Effector memory CD8-positive, alpha-beta T cell (primary cell): ENCODE measurements around the gene VAC14.

Source experiments
- ATAC-seq: fragments of 150-1000 bp; cut with Tn5 transposase; replicated peaks from 2 replicates; pipeline ENCODE4 v1.10.0; 2021; ENCODE audit warnings: mild to moderate bottlenecking, moderate library complexity
- DNase-seq, 3 experiments: peaks; one replicate each; pipeline ENCODE4 v3.0.0; 2021
- H3K27ac Mint-ChIP-seq, 2 donors: one replicate each; pipeline ENCODE4 v1.8.0; 2022; ENCODE audit warnings: mild to moderate bottlenecking in 2 of 2, mixed read lengths in 2 of 2, moderate library complexity in 2 of 2
- H3K27me3 Mint-ChIP-seq, 2 donors: one replicate each; pipeline ENCODE4 v1.8.0; 2022; ENCODE audit warnings: mixed read lengths in 2 of 2
- H3K36me3 Mint-ChIP-seq: one replicate; pipeline ENCODE4 v1.8.0; 2022; ENCODE audit warnings: mild to moderate bottlenecking, moderate library complexity, mixed read lengths; ENCODE audit not compliant: insufficient read depth
- H3K4me1 Mint-ChIP-seq, 2 donors: one replicate each; pipeline ENCODE4 v1.8.0; 2022; ENCODE audit warnings: low read depth in 2 of 2, mixed read lengths in 2 of 2
- H3K4me3 Mint-ChIP-seq, 2 donors: one replicate each; pipeline ENCODE4 v1.8.0; 2022; ENCODE audit warnings: mild to moderate bottlenecking in 2 of 2, mixed read lengths in 2 of 2, moderate library complexity in 2 of 2
- H3K9me3 Mint-ChIP-seq, 2 donors: one replicate each; pipeline ENCODE4 v1.8.0; 2022; ENCODE audit warnings: mixed read lengths in 2 of 2

VAC14 gene

DNA sequence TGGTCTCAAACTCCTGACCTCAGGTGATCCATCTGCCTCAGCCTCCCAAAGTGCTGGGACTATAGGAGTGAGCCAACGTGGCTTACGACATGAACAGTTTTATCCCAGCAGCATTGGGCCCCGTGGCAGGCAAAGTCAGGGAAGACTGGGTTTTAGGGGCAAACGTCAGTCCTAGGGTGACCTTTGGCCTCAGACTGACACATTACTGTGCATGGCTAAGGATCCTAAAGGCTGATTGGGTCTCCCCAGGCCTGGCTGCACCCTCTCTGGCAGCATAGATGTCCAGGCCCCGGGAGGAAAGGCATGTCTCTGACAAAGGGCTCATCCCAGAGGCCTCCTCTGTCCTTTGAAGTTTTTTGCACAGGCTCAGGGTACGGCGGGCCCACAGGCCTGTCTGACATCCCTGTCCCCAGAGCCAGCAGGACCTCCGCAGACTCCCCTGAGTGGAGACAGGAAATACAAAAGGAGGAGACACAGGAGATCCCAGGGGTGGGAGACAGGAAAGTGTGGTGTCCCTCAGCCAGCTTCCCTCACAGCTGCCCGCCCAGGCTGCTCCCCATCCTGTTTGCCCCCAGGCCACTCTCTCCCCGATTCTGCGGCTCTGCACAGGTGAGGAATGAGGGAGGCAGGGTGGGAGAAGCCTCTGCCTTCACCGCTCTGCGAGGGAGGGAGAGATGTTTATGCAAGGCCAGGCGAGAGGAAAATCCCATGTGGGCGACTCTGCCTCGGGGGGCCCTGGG lies 60.6 kb downstream of the VAC14 start:
- Mint-ChIP-seq H3K27me3 (no peaks in the 10 kb centered on the region), H3K4me3 (no peak overlapping the region), H3K4me1 (peaks cover 19 to 30% of the 10 kb centered on the region in 2 donors), H3K36me3 (peaks cover 18% of the 10 kb centered on the region), H3K9me3 (no peaks in the 10 kb centered on the region), H3K27ac (peak overlapping the region; percentile 49 to 75)
- DNase-seq (no peak), ATAC-seq (no peak)

GRCh38 chr16:70739389-70739788 lies 61.6 kb downstream of the VAC14 start:
- DNase-seq (no peak), ATAC-seq (no peak)
- H3K27me3 Mint-ChIP-seq, result no peaks in the 10 kb centered on the region
- H3K27ac Mint-ChIP-seq, result peak overlapping the region; percentile 96 to 98
- peaks cover 19 to 30% of the 10 kb centered on the region in 2 donors for H3K4me1 Mint-ChIP-seq
- no peak overlapping the region for H3K4me3 Mint-ChIP-seq
- H3K9me3 Mint-ChIP-seq, result no peaks in the 10 kb centered on the region
- peaks cover 14% of the 10 kb centered on the region for H3K36me3 Mint-ChIP-seq

DNA sequence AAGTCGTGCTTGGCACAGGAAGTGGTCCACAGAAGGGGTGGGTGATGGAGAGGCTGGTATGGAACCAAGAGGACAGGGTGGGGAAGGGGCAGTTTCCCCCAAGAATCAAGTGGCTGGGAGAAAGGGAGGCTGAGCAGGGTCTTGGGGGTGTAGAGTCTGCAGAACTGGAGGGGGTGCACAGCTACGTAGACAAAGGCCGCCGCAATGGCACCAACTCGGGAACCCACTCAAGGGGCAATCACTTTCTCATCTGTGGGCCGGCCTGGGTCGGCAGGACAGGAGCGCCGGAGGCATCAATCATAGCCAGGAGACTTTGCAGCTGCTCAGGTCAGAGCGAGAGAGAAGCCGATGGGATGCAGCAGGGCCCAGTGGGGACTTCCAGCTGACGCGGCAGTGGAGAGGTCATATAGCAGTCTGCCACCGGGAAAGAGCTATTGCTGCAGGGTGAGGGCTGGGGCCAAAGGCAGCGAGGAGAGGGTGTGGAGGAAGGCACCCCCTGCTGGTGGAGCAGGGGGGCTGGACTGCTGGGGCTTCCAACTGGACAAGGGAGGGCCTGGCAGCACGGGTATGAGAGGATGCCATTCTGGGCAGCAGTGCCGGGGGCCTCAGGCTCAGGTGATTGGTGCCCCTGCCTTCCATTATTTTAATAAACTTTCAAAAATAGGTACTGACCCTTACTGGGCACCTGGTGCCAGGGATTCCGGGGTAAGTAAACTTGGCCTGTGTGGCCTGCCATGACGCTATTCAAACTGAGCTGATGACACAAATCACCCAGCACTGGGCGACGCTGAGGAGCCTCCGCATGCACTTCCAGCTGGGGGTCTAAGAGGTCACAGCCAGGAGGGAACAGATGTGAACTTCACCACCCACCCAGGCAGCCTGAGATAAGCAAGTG lies 62.6 kb downstream of the VAC14 start:
- Mint-ChIP-seq H3K9me3 (no peaks in the 10 kb centered on the region), H3K36me3 (peaks cover 11% of the 10 kb centered on the region), H3K27ac (peak overlapping the region; percentile 96 to 98), H3K4me3 (peak overlapping the region; percentile 73 to 80), H3K27me3 (no peaks in the 10 kb centered on the region), H3K4me1 (peaks cover 19 to 30% of the 10 kb centered on the region in 2 donors)
- DNase-seq (no peak), ATAC-seq (no peak)

GRCh38 chr16:70737377-70738082 lies 63.4 kb downstream of the VAC14 start:
- H3K4me1 Mint-ChIP-seq, result peaks cover 19 to 30% of the 10 kb centered on the region in 2 donors
- peak; percentile 47 to 62 (median 55) for DNase-seq
- ATAC-seq, result peak; percentile 90
- peak overlapping the region; percentile 73 to 80 for H3K4me3 Mint-ChIP-seq
- peak overlapping the region; percentile 96 to 98 for H3K27ac Mint-ChIP-seq
- H3K27me3 Mint-ChIP-seq, result no peaks in the 10 kb centered on the region
- peaks cover 11% of the 10 kb centered on the region for H3K36me3 Mint-ChIP-seq
- H3K9me3 Mint-ChIP-seq, result no peaks in the 10 kb centered on the region

- ATAC-seq (peak; percentile 18), DNase-seq (peak in 1 of 3 experiments; percentile 4)
- peaks cover 14% of the 10 kb centered on the region for H3K36me3 Mint-ChIP-seq
- no peaks in the 10 kb centered on the region for H3K27me3 Mint-ChIP-seq
- H3K9me3 Mint-ChIP-seq, result no peaks in the 10 kb centered on the region
- peaks cover 19 to 29% of the 10 kb centered on the region in 2 donors for H3K4me1 Mint-ChIP-seq
- H3K4me3 Mint-ChIP-seq, result peak overlapping the region; percentile 73 to 80
- peak overlapping the region; percentile 96 to 98 for H3K27ac Mint-ChIP-seq
Measured at GRCh38 chr16:70736465-70737376, 64.2 kb downstream of the VAC14 start.

DNA sequence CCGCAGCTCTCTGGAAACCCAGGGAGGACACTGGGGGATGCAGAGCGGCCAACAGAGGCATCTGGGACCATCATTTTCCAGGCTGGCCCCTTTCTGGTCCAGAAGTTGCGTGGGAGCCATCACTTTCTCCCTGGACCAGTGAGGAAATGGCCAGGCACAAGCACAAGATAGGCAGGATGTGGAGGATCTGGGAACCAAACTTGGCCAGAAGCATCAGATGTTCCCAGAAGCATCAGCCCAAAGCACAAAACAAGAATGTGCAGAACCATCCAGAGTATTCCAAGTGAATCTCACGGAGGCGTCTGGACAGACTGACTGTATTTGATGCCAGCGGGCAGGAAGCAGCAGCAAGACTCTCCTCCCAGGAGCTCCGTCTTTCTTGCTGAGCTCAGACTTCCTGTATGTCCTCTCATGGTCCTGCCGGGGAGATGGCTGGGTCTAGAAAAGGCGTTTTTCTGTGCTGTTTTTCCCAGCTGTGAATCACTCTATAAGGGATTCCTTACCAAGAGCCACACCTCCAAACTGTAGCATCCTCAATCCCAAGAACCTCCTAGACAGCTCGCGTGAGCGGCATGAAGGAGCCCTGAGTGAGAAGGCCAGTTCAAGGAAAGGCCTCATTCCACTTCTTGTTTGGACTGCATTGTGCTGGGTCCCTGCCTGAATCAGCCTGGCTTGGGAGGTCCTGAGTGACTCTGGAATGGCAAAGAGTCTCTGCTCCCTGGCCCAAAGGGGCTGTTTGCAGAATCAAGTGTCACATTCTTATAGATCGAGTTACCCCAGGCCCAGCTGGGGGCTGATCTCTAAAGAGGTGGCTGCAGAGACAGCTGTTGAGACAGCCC lies 65.6 kb downstream of the VAC14 start:
- peaks cover 13% of the 10 kb centered on the region for H3K36me3 Mint-ChIP-seq
- H3K27ac Mint-ChIP-seq, result peak overlapping the region in 1 of 2 donors; percentile 21
- peaks cover 19 to 27% of the 10 kb centered on the region in 2 donors for H3K4me1 Mint-ChIP-seq
- no peak overlapping the region for H3K4me3 Mint-ChIP-seq
- DNase-seq (no peak), ATAC-seq (no peak)
- H3K9me3 Mint-ChIP-seq, result no peaks in the 10 kb centered on the region
- H3K27me3 Mint-ChIP-seq, result no peaks in the 10 kb centered on the region

DNA sequence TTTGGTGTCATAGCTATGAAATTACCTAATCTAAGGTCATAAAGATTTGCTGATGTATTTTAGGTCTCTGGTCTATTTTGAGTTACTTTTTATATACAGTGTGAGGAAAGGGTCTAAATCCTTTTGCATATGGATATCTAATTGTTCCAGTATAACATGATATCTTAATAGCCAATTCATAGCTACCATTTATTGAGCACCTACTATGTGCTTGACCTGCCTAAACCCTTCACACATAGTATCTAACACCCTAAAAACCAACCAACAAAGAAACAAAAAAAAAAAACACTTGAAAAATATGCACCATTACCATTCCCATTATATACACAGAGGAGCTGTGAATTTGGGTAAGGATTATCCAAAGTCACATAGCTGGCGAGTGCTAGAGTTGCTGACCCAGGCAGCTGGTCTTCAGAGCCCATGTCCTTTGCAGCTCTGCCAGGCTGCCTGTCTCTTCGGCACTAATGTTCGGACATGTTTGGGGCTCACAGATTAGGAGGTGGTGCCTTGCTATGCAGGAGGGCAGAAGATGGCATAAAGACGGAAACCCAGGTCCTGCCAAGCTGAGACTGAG lies 66.3 kb downstream of the VAC14 start:
- H3K9me3 Mint-ChIP-seq, result no peaks in the 10 kb centered on the region
- DNase-seq (no peak), ATAC-seq (no peak)
- H3K27ac Mint-ChIP-seq, result peak overlapping the region in 1 of 2 donors; percentile 21
- no peaks in the 10 kb centered on the region for H3K27me3 Mint-ChIP-seq
- H3K4me3 Mint-ChIP-seq, result no peak overlapping the region
- H3K4me1 Mint-ChIP-seq, result peaks cover 22 to 27% of the 10 kb centered on the region in 2 donors
- peaks cover 17% of the 10 kb centered on the region for H3K36me3 Mint-ChIP-seq

- no peaks in the 10 kb centered on the region for H3K9me3 Mint-ChIP-seq
- no peak overlapping the region for H3K4me3 Mint-ChIP-seq
- H3K27ac Mint-ChIP-seq, result peak overlapping the region in 1 of 2 donors; percentile 39
- H3K4me1 Mint-ChIP-seq, result peaks cover under 1 to 3% of the 10 kb centered on the region in 2 donors
- peaks cover 15% of the 10 kb centered on the region for H3K36me3 Mint-ChIP-seq
- no peaks in the 10 kb centered on the region for H3K27me3 Mint-ChIP-seq
- ATAC-seq (no peak), DNase-seq (no peak)
Measured at GRCh38 chr16:70730944-70731343, 70.0 kb downstream of the VAC14 start.

- Mint-ChIP-seq H3K4me1 (peaks cover 0 to 3% of the 10 kb centered on the region in 2 donors), H3K36me3 (peaks cover 15% of the 10 kb centered on the region), H3K27ac (no peak overlapping the region), H3K4me3 (no peak overlapping the region), H3K27me3 (no peaks in the 10 kb centered on the region), H3K9me3 (no peaks in the 10 kb centered on the region)
- no peak for DNase-seq
- no peak for ATAC-seq
Measured at GRCh38 chr16:70730031-70730430, 70.9 kb downstream of the VAC14 start.

- no peak overlapping the region for H3K27ac Mint-ChIP-seq
- DNase-seq, result no peak
- peaks cover 0 to 3% of the 10 kb centered on the region in 2 donors for H3K4me1 Mint-ChIP-seq
- peaks cover 15% of the 10 kb centered on the region for H3K36me3 Mint-ChIP-seq
- ATAC-seq, result no peak
- no peaks in the 10 kb centered on the region for H3K9me3 Mint-ChIP-seq
- H3K4me3 Mint-ChIP-seq, result no peak overlapping the region
- H3K27me3 Mint-ChIP-seq, result no peaks in the 10 kb centered on the region
Measured at GRCh38 chr16:70729292-70729691, 71.7 kb downstream of the VAC14 start.

- no peak for ATAC-seq
- Mint-ChIP-seq H3K36me3 (peaks cover 19% of the 10 kb centered on the region), H3K4me3 (no peak overlapping the region), H3K9me3 (no peaks in the 10 kb centered on the region), H3K27me3 (no peaks in the 10 kb centered on the region), H3K27ac (no peak overlapping the region), H3K4me1 (peaks cover 0 to 3% of the 10 kb centered on the region in 2 donors)
- no peak for DNase-seq
Measured at GRCh38 chr16:70728150-70728549, 72.8 kb downstream of the VAC14 start.
